SJCRH30 (cell line): ENCODE results near the gene CNTN5. TPM values are rescaled to one million over a fixed set of nuclear protein-coding genes. Genes with fewer than 3 reads are reported as not detected.

Experiments used
- DNase-seq, 2 experiments: peaks; one replicate each; pipeline ENCODE4 v3.0.0-alpha.2; 2015 to 2020
- H3K27ac ChIP-seq: fragments of 250-450 bp; sonication (Bioruptor Pico); 2 replicates; pipeline ENCODE4 v1.5.1; 2020; ENCODE audit warnings: mild to moderate bottlenecking, moderate library complexity
- H3K27me3 ChIP-seq: fragments of 250-450 bp; sonication (Bioruptor Pico); 2 replicates; pipeline ENCODE4 v1.5.1; 2020; ENCODE audit warnings: mild to moderate bottlenecking, moderate library complexity
- H3K36me3 ChIP-seq: fragments of 250-450 bp; sonication (Bioruptor Pico); 2 replicates; pipeline ENCODE4 v1.5.1; 2020; ENCODE audit warnings: mild to moderate bottlenecking, moderate library complexity
- H3K4me1 ChIP-seq: fragments of 250-450 bp; sonication (Bioruptor Pico); 2 replicates; pipeline ENCODE4 v1.5.1; 2020; ENCODE audit warnings: mild to moderate bottlenecking, moderate library complexity
- H3K4me3 ChIP-seq: fragments of 250-450 bp; sonication (Bioruptor Pico); 2 replicates; pipeline ENCODE4 v1.5.1; 2020; ENCODE audit warnings: mild to moderate bottlenecking, moderate library complexity
- H3K9me3 ChIP-seq: fragments of 250-450 bp; sonication (Bioruptor Pico); replicated peaks from 2 replicates; pipeline ENCODE4 v1.5.1; 2020; ENCODE audit warnings: mild to moderate bottlenecking, moderate library complexity
- total RNA-seq: library from RNA; depleted of rRNA; stranded (reverse); fragments of >200 nt; shearing (Covaris generic); gene quantifications from 2 replicates; pipeline ENCODE4 v1.2.3, GENCODE V29; 2014

The CNTN5 gene
- total RNA-seq, 1 experiment from 2014 or later, result 0.34 TPM

DNA sequence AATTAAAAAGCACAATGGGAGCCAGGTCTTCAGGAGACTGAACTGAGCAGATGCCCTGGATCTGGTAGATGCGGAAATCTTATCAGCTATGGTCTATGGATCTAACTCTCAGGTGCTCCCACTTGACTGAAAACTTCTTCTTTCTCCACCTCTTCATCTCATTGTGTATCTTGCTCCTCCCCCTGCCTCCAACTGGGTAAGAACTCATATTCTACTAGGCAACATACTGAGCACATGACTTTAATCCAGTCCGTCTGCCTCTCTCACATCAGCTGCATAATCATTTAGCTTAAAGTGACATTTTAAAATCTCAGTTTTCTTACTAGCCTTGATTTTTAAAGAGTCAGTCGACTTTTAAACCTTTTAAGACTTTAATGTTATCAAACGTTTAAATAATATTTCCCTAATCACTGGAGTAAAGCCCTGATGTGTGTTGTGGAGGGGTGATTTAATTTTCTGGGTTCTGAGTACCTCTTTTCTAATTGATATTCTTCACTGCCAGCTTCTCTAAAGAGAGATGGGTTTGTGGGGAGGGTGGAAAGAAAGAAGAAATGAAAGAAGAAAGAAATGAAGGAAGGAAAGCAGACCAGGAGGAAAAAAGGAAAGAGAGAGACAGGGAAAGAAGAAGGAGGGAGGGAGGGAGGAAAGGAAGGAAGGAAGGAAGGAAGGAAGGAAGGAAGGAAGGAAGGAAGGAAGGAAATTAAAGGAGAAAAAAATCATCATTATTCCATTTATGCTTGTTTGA, 1073.5 kb downstream of the CNTN5 start:
- Histone ChIP-seq H3K9me3 (no peaks in the 10 kb centered on the region), H3K4me1 (no peaks in the 10 kb centered on the region), H3K27ac (no peak overlapping the region), H3K27me3 (no peaks in the 10 kb centered on the region), H3K4me3 (no peak overlapping the region), H3K36me3 (no peaks in the 10 kb centered on the region)
- DNase-seq, result no peak

DNA sequence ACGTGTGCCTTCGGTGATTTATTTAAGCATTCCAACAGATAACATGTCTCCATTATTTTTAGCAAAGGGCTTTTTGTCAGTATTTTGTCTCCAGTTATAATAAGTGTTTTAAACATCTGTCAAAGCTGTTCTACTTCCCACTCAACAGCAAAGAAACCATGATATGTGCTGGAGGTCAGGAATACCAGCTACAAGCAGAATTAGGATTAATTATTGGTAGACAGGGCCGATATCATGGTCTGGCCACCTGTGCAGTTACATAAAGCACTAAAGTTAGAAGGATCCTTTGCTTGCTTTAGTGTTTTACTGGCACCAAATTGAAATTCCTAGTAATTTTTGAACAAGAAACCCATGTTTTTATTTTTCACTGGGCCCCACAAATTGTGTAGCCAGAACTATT, 1075.1 kb downstream of the CNTN5 start:
- no peak for DNase-seq
- Histone ChIP-seq H3K36me3 (no peaks in the 10 kb centered on the region), H3K4me1 (no peaks in the 10 kb centered on the region), H3K27me3 (no peaks in the 10 kb centered on the region), H3K4me3 (no peak overlapping the region), H3K27ac (no peak overlapping the region), H3K9me3 (no peaks in the 10 kb centered on the region)

DNA sequence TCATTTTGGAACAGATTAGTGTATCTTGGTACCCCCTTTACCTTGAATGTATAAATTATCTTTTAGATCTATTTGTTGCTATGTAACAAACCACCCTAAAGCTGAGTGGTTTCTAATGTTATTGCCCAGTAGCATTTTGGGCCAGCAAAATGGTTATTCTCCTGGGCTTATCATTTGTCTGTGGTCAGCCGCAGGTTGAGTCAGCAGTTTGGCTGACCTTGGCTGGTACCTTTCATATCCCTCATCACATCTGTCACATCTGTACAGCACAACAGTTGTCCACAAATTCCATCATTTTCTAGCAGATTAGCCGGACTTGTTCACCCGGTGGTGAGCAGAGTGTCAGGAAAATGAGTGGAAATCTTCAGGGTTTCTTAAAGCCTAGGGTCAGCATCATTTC, 1077.8 kb downstream of the CNTN5 start:
- Histone ChIP-seq H3K4me3 (no peak overlapping the region), H3K27me3 (no peaks in the 10 kb centered on the region), H3K36me3 (no peaks in the 10 kb centered on the region), H3K4me1 (no peaks in the 10 kb centered on the region), H3K27ac (no peak overlapping the region), H3K9me3 (no peaks in the 10 kb centered on the region)
- peak; percentile 4 to 17 for DNase-seq

DNA sequence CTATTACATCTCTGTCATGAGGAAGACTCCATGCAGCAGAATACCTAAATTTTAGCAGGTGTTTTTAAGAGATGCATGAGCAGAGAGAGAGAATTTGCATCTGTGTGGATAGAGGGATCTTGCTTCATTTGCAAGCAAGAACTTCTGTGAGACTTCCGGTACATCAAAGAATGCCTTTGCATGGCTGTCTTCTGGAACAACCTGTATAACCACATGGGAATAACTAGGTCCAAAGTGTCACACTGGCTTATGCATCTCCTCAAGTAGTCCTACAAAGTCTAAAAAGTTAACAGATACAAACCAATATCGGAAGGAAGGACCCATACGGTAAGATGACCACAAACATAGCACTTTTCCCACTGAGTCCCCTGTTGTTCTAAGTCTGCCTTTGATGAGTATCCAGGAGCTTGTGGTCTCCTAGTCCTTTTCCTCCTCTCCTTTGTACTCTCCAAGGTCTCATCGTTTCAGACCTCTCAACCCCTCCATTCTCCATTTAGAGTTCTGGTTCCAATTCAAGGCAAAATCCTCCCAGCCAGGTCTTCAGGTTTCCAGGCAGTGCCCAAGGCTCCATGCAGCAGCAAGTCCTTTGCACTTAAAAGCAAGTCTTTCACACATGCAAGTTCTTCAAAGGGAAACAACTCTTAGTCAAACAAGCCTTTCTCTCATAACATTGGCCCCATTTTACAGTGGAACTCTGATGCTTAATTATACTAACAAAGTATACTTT, 1084.7 kb downstream of the CNTN5 start:
- Histone ChIP-seq H3K27ac (no peak overlapping the region), H3K36me3 (no peaks in the 10 kb centered on the region)
- peak in 1 of 2 experiments; percentile 0 for DNase-seq

DNA sequence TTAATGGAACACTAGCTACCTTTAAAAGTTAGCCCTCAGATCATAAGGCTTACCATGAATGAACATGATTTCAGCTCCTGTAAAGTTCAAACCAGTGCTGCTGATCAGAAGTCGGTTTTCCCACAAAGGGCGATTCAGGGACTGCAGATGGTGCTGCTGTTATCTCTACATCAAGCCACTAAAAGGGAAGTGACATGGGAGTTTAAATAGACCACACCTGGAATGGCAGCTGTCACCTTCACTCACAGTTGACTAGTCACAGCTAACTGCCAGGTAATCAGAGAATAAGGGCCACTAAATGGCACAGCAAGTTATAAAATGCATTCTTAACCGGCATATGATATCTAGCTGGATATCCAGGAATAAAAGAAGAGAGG, 1085.2 kb downstream of the CNTN5 start:
- H3K4me3 ChIP-seq, result no peak overlapping the region
- DNase-seq, result peak in 1 of 2 experiments; percentile 31
- no peaks in the 10 kb centered on the region for H3K4me1 ChIP-seq
- no peaks in the 10 kb centered on the region for H3K36me3 ChIP-seq
- H3K27ac ChIP-seq, result no peak overlapping the region
- H3K9me3 ChIP-seq, result no peaks in the 10 kb centered on the region
- H3K27me3 ChIP-seq, result no peaks in the 10 kb centered on the region

More for the DNA sequence above, 1084.7 kb downstream of the CNTN5 start:
- H3K27me3 ChIP-seq, result no peaks in the 10 kb centered on the region
- no peaks in the 10 kb centered on the region for H3K9me3 ChIP-seq
- no peak overlapping the region for H3K4me3 ChIP-seq
- H3K4me1 ChIP-seq, result no peaks in the 10 kb centered on the region

DNA sequence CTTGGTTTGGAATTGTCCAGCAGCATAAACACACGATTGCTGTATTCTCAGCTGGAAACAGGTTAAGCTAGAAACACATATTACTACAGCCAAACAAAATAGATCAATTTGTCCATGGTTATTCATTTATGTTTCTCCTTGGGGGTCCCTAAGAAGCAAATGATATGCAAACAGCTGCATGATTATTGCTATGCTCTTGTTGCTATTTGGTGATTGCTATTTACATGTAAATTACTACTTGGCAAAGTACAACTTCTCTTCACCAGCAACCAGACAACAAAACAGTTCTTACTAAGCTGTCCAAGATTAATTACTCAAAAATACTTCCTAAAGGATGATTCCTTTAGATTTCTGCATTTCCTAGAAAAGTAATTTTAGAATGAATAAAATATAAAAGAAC, 1098.4 kb downstream of the CNTN5 start:
- H3K4me1 ChIP-seq, result no peaks in the 10 kb centered on the region
- no peak overlapping the region for H3K27ac ChIP-seq

DNA sequence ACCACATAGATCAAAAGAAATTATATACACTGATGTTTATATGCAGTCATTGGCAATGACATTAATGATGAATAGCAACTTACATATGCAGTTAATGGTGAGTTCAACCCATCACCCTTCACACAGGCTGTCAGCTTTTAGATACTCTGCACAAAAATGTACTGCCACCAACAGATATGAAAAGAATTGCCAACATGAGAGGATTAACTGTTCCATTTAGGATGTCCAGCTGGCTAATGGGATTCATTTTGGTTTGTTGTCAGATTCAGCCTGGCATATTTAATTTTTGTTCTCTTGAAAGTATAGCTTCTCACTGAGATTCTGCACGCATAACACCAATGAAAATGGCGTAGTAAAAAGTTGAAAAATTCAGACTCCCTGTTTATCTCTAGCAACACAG, 1112.4 kb downstream of the CNTN5 start:
- Histone ChIP-seq H3K27ac (no peak overlapping the region), H3K27me3 (no peaks in the 10 kb centered on the region), H3K36me3 (no peaks in the 10 kb centered on the region), H3K9me3 (no peaks in the 10 kb centered on the region), H3K4me1 (no peaks in the 10 kb centered on the region), H3K4me3 (no peak overlapping the region)
- no peak for DNase-seq

More for the DNA sequence above, 1098.4 kb downstream of the CNTN5 start:
- Histone ChIP-seq H3K4me3 (no peak overlapping the region), H3K36me3 (no peaks in the 10 kb centered on the region), H3K27me3 (no peaks in the 10 kb centered on the region), H3K9me3 (no peaks in the 10 kb centered on the region)
- no peak for DNase-seq

DNA sequence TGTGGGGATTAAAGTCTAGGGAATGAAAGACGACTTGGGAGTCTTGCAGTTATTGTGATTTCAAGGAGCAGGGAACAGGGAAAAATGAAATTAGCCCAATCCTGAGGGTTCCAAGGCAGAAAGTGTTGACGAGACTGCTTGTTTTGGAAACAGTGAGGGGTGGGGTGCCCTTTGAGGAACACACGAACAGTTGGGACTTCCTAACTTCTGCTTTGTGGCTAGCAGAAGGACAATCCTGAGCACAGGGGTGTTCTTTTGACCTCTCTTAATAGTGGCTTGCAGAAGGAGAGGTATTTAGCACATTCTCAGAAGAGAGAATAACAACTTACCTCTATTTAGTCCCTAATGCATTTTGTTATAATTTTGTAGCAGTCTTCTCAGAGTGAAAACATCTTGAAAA, 1120.5 kb downstream of the CNTN5 start:
- Histone ChIP-seq H3K27me3 (no peaks in the 10 kb centered on the region), H3K4me1 (no peaks in the 10 kb centered on the region), H3K27ac (no peak overlapping the region), H3K4me3 (no peak overlapping the region), H3K9me3 (no peaks in the 10 kb centered on the region), H3K36me3 (no peaks in the 10 kb centered on the region)
- no peak for DNase-seq

DNA sequence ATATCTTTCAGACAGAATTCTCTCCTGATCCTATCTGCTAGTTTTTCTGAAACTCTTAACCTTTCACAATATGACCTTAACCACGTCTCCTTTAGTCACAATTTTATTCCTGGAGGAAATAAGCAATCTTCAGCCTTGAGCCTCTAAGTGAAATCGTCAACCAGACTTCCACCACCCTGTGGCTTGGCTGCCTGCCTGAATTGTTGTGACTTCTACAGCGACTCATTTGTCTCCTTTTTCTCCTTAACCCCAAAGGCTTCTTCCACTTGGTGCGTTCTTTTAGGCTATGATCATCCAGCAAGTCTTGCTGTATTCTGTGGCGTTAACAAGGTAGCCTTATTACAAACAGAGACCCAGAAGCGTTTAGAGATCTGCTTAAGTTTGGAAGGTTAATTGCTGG, 1131.2 kb downstream of the CNTN5 start:
- Histone ChIP-seq H3K36me3 (no peaks in the 10 kb centered on the region), H3K4me1 (no peaks in the 10 kb centered on the region), H3K4me3 (no peak overlapping the region), H3K27ac (no peak overlapping the region), H3K27me3 (no peaks in the 10 kb centered on the region), H3K9me3 (no peaks in the 10 kb centered on the region)
- DNase-seq, result peak in 1 of 2 experiments; percentile 6

DNA sequence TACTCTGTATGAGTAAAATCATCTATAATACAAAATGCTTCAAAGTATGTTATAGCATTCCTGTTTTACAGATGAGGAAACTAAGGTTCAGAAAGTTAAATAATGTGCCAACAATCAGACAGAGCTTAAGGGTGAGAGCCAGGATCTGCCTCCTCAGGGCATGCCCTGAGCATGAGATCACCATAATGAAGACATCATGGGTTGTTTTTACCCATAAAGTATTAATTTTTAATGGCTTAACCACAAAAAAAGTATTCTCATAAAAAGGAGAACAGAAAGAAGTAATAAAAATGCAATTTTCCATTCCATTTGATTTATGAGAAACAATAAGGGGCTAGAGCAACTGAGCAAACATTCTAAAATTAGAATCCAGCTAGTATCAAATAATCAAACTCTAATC, 1132.0 kb downstream of the CNTN5 start:
- Histone ChIP-seq H3K27ac (no peak overlapping the region), H3K36me3 (no peaks in the 10 kb centered on the region), H3K9me3 (no peaks in the 10 kb centered on the region), H3K4me3 (no peak overlapping the region), H3K27me3 (no peaks in the 10 kb centered on the region), H3K4me1 (no peaks in the 10 kb centered on the region)
- no peak for DNase-seq

DNA sequence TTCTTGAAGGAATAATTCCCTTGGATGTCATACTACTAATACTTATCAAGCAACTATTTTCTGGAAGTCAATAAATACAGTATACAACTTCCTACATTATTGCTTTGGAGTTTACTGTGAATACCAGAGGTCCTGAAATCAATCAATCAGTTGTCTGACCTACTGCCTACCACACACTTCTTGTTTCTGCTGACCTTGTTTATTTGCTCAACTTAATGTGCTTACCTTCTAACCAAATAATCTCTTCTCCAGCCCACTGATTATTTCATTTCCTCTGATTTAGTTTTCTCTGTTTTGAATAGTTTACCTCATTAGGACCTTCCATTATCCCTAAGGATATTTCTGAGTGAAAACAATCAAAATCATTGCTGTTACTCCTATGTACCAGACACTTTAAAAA, 1142.7 kb downstream of the CNTN5 start:
- Histone ChIP-seq H3K27me3 (peaks cover 3% of the 10 kb centered on the region; the same call in 1 of the 2 replicates), H3K4me3 (no peak overlapping the region), H3K4me1 (no peaks in the 10 kb centered on the region), H3K27ac (no peak overlapping the region), H3K36me3 (no peaks in the 10 kb centered on the region), H3K9me3 (no peaks in the 10 kb centered on the region)
- no peak for DNase-seq

DNA sequence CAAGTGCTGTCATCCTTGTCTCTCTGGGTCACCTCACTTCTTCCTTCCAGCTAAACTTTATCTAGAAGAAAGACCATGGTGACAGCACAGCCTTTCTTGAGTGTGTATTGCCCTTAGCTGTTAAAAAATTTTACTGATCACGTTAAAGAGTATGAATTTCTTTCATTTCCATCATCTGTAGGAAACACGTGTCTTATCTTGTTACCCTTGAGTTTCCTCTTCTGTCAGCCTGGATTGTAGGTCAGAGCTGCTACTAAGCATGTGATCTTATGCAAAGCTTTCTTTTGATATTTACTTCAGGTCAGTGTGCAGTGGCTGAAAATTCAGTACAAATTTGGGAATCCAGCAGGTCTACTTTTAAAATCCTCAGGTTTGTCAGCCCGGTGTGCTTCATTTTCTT, 1154.1 kb downstream of the CNTN5 start:
- no peak overlapping the region for H3K4me3 ChIP-seq
- H3K4me1 ChIP-seq, result no peaks in the 10 kb centered on the region
- no peaks in the 10 kb centered on the region for H3K27me3 ChIP-seq
- H3K9me3 ChIP-seq, result no peaks in the 10 kb centered on the region
- no peak overlapping the region for H3K27ac ChIP-seq
- DNase-seq, result no peak
- H3K36me3 ChIP-seq, result no peaks in the 10 kb centered on the region

DNA sequence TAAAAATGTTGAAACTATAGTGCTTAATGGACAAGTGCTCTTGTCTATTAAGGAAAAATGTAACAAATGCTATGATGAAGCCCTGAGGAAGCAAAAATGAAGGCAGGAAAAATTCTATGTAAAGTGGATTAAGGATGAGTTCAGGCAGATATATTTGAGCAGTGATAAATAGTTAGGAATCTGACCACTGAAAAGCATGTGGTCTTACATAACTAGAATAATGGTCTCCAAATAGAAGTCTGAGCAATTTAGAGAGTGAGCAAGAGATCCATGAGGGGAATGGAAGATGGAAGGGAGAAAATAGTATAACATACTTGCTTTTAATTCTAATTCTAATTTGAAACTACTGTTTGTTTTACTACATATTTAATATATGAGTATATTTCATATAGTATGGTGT, 1155.7 kb downstream of the CNTN5 start:
- no peak for DNase-seq
- Histone ChIP-seq H3K36me3 (no peaks in the 10 kb centered on the region), H3K27ac (no peak overlapping the region), H3K4me1 (no peaks in the 10 kb centered on the region), H3K9me3 (no peaks in the 10 kb centered on the region), H3K27me3 (no peaks in the 10 kb centered on the region), H3K4me3 (no peak overlapping the region)

DNA sequence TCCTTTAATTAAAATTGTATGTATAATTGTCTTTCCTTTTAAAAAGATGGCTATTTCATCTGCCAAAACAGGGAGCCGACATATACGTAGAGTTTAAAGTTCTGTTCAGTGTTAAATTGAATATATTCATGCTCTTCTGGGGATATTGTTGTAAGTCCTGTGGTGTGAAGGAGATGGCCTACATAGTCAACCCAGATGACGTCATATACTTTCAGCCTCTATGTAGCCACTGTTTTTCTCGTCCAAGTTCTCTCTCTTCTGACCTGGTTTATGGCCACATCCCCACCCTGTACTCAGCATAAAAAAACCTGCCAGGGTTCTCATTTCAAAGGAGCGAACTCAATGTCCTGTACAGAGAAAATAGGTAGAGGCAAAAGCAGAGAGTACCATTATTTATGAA, 1156.9 kb downstream of the CNTN5 start:
- Histone ChIP-seq H3K4me1 (no peaks in the 10 kb centered on the region), H3K36me3 (no peaks in the 10 kb centered on the region), H3K4me3 (no peak overlapping the region), H3K9me3 (no peaks in the 10 kb centered on the region), H3K27ac (no peak overlapping the region), H3K27me3 (no peaks in the 10 kb centered on the region)
- DNase-seq, result no peak

DNA sequence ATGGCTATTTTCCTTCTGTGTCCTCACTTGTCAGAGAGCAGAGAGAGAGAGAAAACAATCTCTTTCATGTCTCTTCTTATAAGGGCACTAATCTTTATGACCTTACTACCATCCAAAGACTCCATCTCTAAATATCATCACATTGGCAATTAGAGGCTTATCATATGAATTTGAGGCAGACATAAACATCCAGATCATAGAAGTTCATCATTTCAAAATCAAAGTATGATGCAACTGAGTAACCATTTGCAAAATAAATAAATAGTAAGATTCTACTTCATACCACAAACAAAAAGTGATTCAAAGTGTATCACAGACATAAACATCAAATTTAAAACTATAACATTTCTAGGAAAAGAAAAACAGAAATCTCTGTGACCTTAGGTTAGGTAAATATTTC, 1161.6 kb downstream of the CNTN5 start:
- no peak for DNase-seq
- H3K27ac ChIP-seq, result no peak overlapping the region
- H3K4me3 ChIP-seq, result no peak overlapping the region
- H3K27me3 ChIP-seq, result no peaks in the 10 kb centered on the region
- no peaks in the 10 kb centered on the region for H3K4me1 ChIP-seq
- H3K36me3 ChIP-seq, result no peaks in the 10 kb centered on the region
- H3K9me3 ChIP-seq, result no peaks in the 10 kb centered on the region

DNA sequence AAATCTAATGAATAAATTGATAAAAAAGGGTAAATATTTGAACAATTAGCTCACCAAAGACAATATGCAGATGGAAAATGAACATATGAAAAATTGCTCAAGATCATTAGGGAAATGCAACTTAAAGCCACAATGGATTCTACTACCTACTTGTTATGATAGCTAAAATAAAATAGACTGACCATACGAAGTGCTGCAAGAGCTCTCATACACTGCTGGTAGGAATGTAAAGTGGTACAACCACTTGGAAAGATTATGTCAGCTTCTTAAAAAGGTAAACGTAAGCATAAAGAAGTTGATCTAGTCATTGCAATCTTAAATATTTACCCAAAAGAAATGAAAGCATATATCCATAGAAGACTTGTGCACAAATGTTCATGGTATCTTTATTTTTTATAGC, 1162.2 kb downstream of the CNTN5 start:
- Histone ChIP-seq H3K4me1 (no peaks in the 10 kb centered on the region), H3K4me3 (no peak overlapping the region), H3K27ac (no peak overlapping the region), H3K9me3 (no peaks in the 10 kb centered on the region), H3K36me3 (no peaks in the 10 kb centered on the region), H3K27me3 (no peaks in the 10 kb centered on the region)
- no peak for DNase-seq
